SK-N-SH (cell line): ENCODE data around the gene ZNF679.

Experiments used
- CTCF ChIP-seq: fragments of 200-600 bp; sonication (generic); IDR thresholded peaks from 2 replicates; pipeline ENCODE4 v1.6.1; 2017; ENCODE audit warnings: antibody characterized with exemption, mild to moderate bottlenecking, moderate library complexity
- EZH2phosphoT487 ChIP-seq: fragments of 200-600 bp; sonication (generic); IDR thresholded peaks from 2 replicates; pipeline ENCODE4 v1.6.1; 2017; ENCODE audit warnings: low read depth, mixed run types, mild to moderate bottlenecking, antibody characterized with exemption, moderate library complexity, borderline replicate concordance
- FOXM1 ChIP-seq: IDR thresholded peaks from 2 replicates; pipeline ENCODE4 v1.4.0; 2012; ENCODE audit warnings: low read depth, mild to moderate bottlenecking
- MAX ChIP-seq: IDR thresholded peaks from 2 replicates; pipeline ENCODE4 v1.4.0; 2012; ENCODE audit warnings: low read depth
- POLR2AphosphoS5 ChIP-seq: IDR thresholded peaks from 2 replicates; pipeline ENCODE4 v1.6.1; 2012; ENCODE audit warnings: low read depth, low read length
- TCF12 ChIP-seq: IDR thresholded peaks from 2 replicates; pipeline ENCODE4 v1.4.0; 2012

GRCh38 chr7:64308016-64308270, 79.7 kb downstream of the ZNF679 start:
- no peak for TF ChIP-seq FOXM1
- no peak for TF ChIP-seq POLR2AphosphoS5
- TF ChIP-seq CTCF = no peak
- no peak for TF ChIP-seq TCF12
- no peak for TF ChIP-seq EZH2phosphoT487
- no peak for TF ChIP-seq MAX
